ENCODE results near the gene AGPS.

The AGPS gene

GRCh38 chr2:177531706-177532105 lies 139.1 kb downstream of the AGPS start:
- no peak for DNase-seq

- no peak for DNase-seq
Measured at GRCh38 chr2:177532567-177532966, 140.0 kb downstream of the AGPS start.

GRCh38 chr2:177533253-177533652 lies 140.7 kb downstream of the AGPS start:
- no peak for DNase-seq

GRCh38 chr2:177535000-177535399 lies 142.4 kb downstream of the AGPS start:
- DNase-seq = no peak

- DNase-seq = no peak
Measured at GRCh38 chr2:177535958-177536504, 143.5 kb downstream of the AGPS start.

GRCh38 chr2:177537213-177537612 lies 144.6 kb downstream of the AGPS start:
- no peak for DNase-seq

GRCh38 chr2:177537636-177538035 lies 145.1 kb downstream of the AGPS start:
- DNase-seq = no peak

- DNase-seq = no peak
Measured at GRCh38 chr2:177538323-177538722, 145.8 kb downstream of the AGPS start.

- no peak for DNase-seq
Measured at GRCh38 chr2:177540283-177540682, 147.7 kb downstream of the AGPS start.

- no peak for DNase-seq
Measured at GRCh38 chr2:177541258-177541991, 148.9 kb downstream of the AGPS start.

GRCh38 chr2:177542396-177542795 lies 149.8 kb downstream of the AGPS start:
- no peak for DNase-seq

GRCh38 chr2:177543007-177543760 lies 150.6 kb downstream of the AGPS start:
- peak; percentile 89 for DNase-seq

GRCh38 chr2:177545143-177545542 lies 152.6 kb downstream of the AGPS start:
- DNase-seq = no peak

- DNase-seq = no peak
Measured at GRCh38 chr2:177545981-177546585, 153.5 kb downstream of the AGPS start.

GRCh38 chr2:177547122-177547521 lies 154.5 kb downstream of the AGPS start:
- DNase-seq = no peak

GRCh38 chr2:177547772-177548171 lies 155.2 kb downstream of the AGPS start:
- DNase-seq = no peak

- DNase-seq = no peak
Measured at GRCh38 chr2:177548636-177549035, 156.1 kb downstream of the AGPS start.

GRCh38 chr2:177549171-177549570 lies 156.6 kb downstream of the AGPS start:
- no peak for DNase-seq

GRCh38 chr2:177550264-177551200 lies 158.0 kb downstream of the AGPS start:
- peak; percentile 31 for DNase-seq

- DNase-seq = peak; percentile 35
Measured at GRCh38 chr2:177551360-177551759, 158.8 kb downstream of the AGPS start.

- DNase-seq = peak; percentile 3
Measured at GRCh38 chr2:177551989-177552421, 159.4 kb downstream of the AGPS start.
